C4-2B (cell line): ENCODE results near the gene CARD18.

Experiments used
- CTCF ChIP-seq: fragments of 450-650 bp; conservative IDR thresholded peaks from 2 replicates; pipeline ENCODE4 v1.5.1; 2017; ENCODE audit warnings: mild to moderate bottlenecking
- ZFX ChIP-seq: fragments of 450-650 bp; IDR thresholded peaks from 2 replicates; pipeline ENCODE4 v1.6.1; 2017

- no peak for TF ChIP-seq CTCF
- no peak for TF ChIP-seq ZFX
Measured at GRCh38 chr11:105144887-105145286, 5.3 kb upstream of the CARD18 start.
